HepG2 (cell line): ENCODE results near the gene CXXC5.

Experiments used
- CREB1 ChIP-seq, 2 experiments: fragments of 450-650 bp in 1 of 2; IDR thresholded peaks; 2 replicates each; pipeline ENCODE4 v1.6.1; 2016 to 2017; ENCODE audit warnings: control low read depth in 1 of 2, mild to moderate bottlenecking in 1 of 2, missing compliant biosample characterization in 1 of 2, missing genetic modification characterization in 1 of 2
- FOXA1 ChIP-seq, 2 experiments: fragments of 450-650 bp in 1 of 2; sonication (generic) in 1 of 2; formaldehyde crosslinking in 1 of 2; IDR thresholded peaks; 2 replicates each; pipeline versions ENCODE4 v1.4.0 to v1.6.1; 2016 to 2020; ENCODE audit warnings: missing genetic modification reagents in 1 of 2
- IKZF5 ChIP-seq: IDR thresholded peaks from 2 replicates; pipeline ENCODE4 v1.6.1; 2018; ENCODE audit warnings: missing genetic modification reagents, mild to moderate bottlenecking, missing compliant biosample characterization
- IRF2 ChIP-seq: IDR thresholded peaks from 2 replicates; pipeline ENCODE4 v1.6.1; 2018; ENCODE audit warnings: missing genetic modification reagents, missing compliant biosample characterization
- MAFK ChIP-seq, 2 experiments: IDR thresholded peaks in 1 of 2; conservative IDR thresholded peaks in 1 of 2; 2 replicates each; pipeline ENCODE4 v1.6.1; 2011; ENCODE audit warnings: improper control_type of control experiment in 2 of 2, low read length in 2 of 2
- NFIC ChIP-seq: IDR thresholded peaks from 2 replicates; pipeline ENCODE4 v1.6.1; 2012; ENCODE audit warnings: mild to moderate bottlenecking, low read length, inconsistent platforms
- NFYB ChIP-seq: sonication (generic); formaldehyde crosslinking; IDR thresholded peaks from 2 replicates; pipeline ENCODE4 v1.4.0; 2020; ENCODE audit warnings: missing genetic modification reagents
- POLR2A ChIP-seq, 2 experiments: IDR thresholded peaks; 2 replicates each; pipeline ENCODE4 v1.6.1; 2011; ENCODE audit warnings: low read depth in 2 of 2, low read length in 2 of 2, mild to moderate bottlenecking in 1 of 2, moderate library complexity in 1 of 2; ENCODE audit not compliant: insufficient read depth in 1 of 2
- RELA ChIP-seq: sonication (generic); formaldehyde crosslinking; IDR thresholded peaks from 2 replicates; pipeline ENCODE4 v1.4.0; 2020; ENCODE audit warnings: missing genetic modification reagents
- SMARCE1 ChIP-seq: fragments of 450-650 bp; IDR thresholded peaks from 2 replicates; pipeline ENCODE4 v1.6.1; 2017; ENCODE audit warnings: borderline replicate concordance
- ZNF543 ChIP-seq: sonication (generic); formaldehyde crosslinking; IDR thresholded peaks from 2 replicates; pipeline ENCODE4 v1.4.0; 2020; ENCODE audit warnings: mild to moderate bottlenecking, missing genetic modification reagents
- TF ChIP-seq, protein P1 (sequence below), 2 experiments: IDR thresholded peaks; 2 replicates each; pipeline ENCODE4 v1.6.1; 2011 to 2012; ENCODE audit warnings: low read length in 2 of 2, borderline replicate concordance in 1 of 2, low read depth in 1 of 2, mild to moderate bottlenecking in 1 of 2, moderate library complexity in 1 of 2
- TF ChIP-seq, protein P2 (sequence below): sonication (generic); formaldehyde crosslinking; IDR thresholded peaks from 2 replicates; pipeline ENCODE4 v1.4.0; 2020; ENCODE audit warnings: missing genetic modification reagents

GRCh38 chr5:139650689-139651042 is 2.5 kb downstream of the CXXC5 start:
- no peak for TF ChIP-seq POLR2A (IDR thresholded peaks at IDR 0.05; ENCODE audit: insufficient read depth in 1 of 2, low read depth in 2 of 2, low read length in 2 of 2)
- no peak for TF ChIP-seq NFYB (CRISPR knock-in tag)
- TF ChIP-seq, protein P1, sequence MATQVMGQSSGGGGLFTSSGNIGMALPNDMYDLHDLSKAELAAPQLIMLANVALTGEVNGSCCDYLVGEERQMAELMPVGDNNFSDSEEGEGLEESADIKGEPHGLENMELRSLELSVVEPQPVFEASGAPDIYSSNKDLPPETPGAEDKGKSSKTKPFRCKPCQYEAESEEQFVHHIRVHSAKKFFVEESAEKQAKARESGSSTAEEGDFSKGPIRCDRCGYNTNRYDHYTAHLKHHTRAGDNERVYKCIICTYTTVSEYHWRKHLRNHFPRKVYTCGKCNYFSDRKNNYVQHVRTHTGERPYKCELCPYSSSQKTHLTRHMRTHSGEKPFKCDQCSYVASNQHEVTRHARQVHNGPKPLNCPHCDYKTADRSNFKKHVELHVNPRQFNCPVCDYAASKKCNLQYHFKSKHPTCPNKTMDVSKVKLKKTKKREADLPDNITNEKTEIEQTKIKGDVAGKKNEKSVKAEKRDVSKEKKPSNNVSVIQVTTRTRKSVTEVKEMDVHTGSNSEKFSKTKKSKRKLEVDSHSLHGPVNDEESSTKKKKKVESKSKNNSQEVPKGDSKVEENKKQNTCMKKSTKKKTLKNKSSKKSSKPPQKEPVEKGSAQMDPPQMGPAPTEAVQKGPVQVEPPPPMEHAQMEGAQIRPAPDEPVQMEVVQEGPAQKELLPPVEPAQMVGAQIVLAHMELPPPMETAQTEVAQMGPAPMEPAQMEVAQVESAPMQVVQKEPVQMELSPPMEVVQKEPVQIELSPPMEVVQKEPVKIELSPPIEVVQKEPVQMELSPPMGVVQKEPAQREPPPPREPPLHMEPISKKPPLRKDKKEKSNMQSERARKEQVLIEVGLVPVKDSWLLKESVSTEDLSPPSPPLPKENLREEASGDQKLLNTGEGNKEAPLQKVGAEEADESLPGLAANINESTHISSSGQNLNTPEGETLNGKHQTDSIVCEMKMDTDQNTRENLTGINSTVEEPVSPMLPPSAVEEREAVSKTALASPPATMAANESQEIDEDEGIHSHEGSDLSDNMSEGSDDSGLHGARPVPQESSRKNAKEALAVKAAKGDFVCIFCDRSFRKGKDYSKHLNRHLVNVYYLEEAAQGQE (IDR thresholded peaks at IDR 0.05; ENCODE audit: borderline replicate concordance in 1 of 2, low read depth in 1 of 2, low read length in 2 of 2), result no peak
- TF ChIP-seq RELA (CRISPR knock-in tag), result no peak
- no peak for TF ChIP-seq NFIC
- TF ChIP-seq IRF2 (CRISPR knock-in tag), result no peak
- TF ChIP-seq, protein P2, sequence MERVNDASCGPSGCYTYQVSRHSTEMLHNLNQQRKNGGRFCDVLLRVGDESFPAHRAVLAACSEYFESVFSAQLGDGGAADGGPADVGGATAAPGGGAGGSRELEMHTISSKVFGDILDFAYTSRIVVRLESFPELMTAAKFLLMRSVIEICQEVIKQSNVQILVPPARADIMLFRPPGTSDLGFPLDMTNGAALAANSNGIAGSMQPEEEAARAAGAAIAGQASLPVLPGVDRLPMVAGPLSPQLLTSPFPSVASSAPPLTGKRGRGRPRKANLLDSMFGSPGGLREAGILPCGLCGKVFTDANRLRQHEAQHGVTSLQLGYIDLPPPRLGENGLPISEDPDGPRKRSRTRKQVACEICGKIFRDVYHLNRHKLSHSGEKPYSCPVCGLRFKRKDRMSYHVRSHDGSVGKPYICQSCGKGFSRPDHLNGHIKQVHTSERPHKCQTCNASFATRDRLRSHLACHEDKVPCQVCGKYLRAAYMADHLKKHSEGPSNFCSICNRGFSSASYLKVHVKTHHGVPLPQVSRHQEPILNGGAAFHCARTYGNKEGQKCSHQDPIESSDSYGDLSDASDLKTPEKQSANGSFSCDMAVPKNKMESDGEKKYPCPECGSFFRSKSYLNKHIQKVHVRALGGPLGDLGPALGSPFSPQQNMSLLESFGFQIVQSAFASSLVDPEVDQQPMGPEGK (CRISPR knock-in tag), result no peak
- no peak; the same call in 1 of the 2 replicates for TF ChIP-seq IKZF5 (CRISPR knock-in tag)
- no peak for TF ChIP-seq MAFK (conservative IDR thresholded peaks at IDR 0.05 in 1 of 2, IDR thresholded peaks at IDR 0.05 in 1 of 2; ENCODE audit: low read length in 2 of 2)
- TF ChIP-seq CREB1 (IDR thresholded peaks at IDR 0.05), result no peak
- TF ChIP-seq CREB1 (CRISPR knock-in tag; IDR thresholded peaks at IDR 0.05), result no peak
- no peak for TF ChIP-seq SMARCE1
- TF ChIP-seq ZNF543 (CRISPR knock-in tag), result no peak
- no peak for TF ChIP-seq FOXA1 (IDR thresholded peaks at IDR 0.05)
- TF ChIP-seq FOXA1 (CRISPR knock-in tag; IDR thresholded peaks at IDR 0.05), result no peak
